Endodermal cell (in vitro differentiated cells): ENCODE measurements around the gene ACHE. TPM values are rescaled to one million over a fixed set of nuclear protein-coding genes. Genes with fewer than 3 reads are reported as not detected.
"Not testable (repeated sequence)": the region's sequence is repeated elsewhere in the genome, so short reads cannot be mapped to it uniquely, and the experiment has no call there.

Source experiments
- DNase-seq: peaks from one replicate; pipeline ENCODE4 v3.0.0-alpha.2; 2017
- H3K27ac ChIP-seq: 2 replicates; pipeline ENCODE4 v1.5.1; 2013; ENCODE audit warnings: mild to moderate bottlenecking, low read depth, low read length, moderate library complexity
- H3K27me3 ChIP-seq: 2 replicates; pipeline ENCODE4 v1.6.1; 2013; ENCODE audit warnings: mild to moderate bottlenecking, low read length, moderate library complexity; ENCODE audit not compliant: insufficient read depth, control insufficient read depth, poor library complexity, severe bottlenecking
- H3K36me3 ChIP-seq: 2 replicates; pipeline ENCODE4 v1.7.0; 2013; ENCODE audit warnings: mild to moderate bottlenecking, low read length, moderate library complexity; ENCODE audit not compliant: control insufficient read depth, insufficient read depth
- H3K4me1 ChIP-seq: one replicate; pipeline ENCODE4 v1.7.0; 2013; ENCODE audit warnings: low read length; ENCODE audit not compliant: control insufficient read depth, insufficient read depth
- H3K4me3 ChIP-seq: 2 replicates; pipeline ENCODE4 v1.5.1; 2013; ENCODE audit warnings: mild to moderate bottlenecking, low read length, moderate library complexity
- H3K9ac ChIP-seq: 2 replicates; pipeline ENCODE4 v1.6.1; 2013; ENCODE audit warnings: mild to moderate bottlenecking, low read length, moderate library complexity; ENCODE audit not compliant: poor library complexity, severe bottlenecking; ENCODE audit errors: extremely low read depth
- H3K9me3 ChIP-seq: 2 replicates; pipeline ENCODE4 v1.6.1; 2013; ENCODE audit warnings: mild to moderate bottlenecking, low read length, moderate library complexity; ENCODE audit not compliant: control insufficient read depth
- H3K27ac Mint-ChIP-seq: 2 replicates; pipeline ENCODE4 v1.8.0; 2020; ENCODE audit warnings: mixed read lengths
- H3K27me3 Mint-ChIP-seq: 2 replicates; pipeline ENCODE4 v1.8.0; 2021; ENCODE audit warnings: mild to moderate bottlenecking, mixed read lengths; ENCODE audit not compliant: insufficient read depth
- H3K36me3 Mint-ChIP-seq: 2 replicates; pipeline ENCODE4 v1.8.0; 2020; ENCODE audit warnings: low read depth, mixed read lengths
- H3K4me1 Mint-ChIP-seq: 2 replicates; pipeline ENCODE4 v1.8.0; 2020; ENCODE audit warnings: mixed read lengths
- H3K4me3 Mint-ChIP-seq: 2 replicates; pipeline ENCODE4 v1.8.0; 2020; ENCODE audit warnings: mild to moderate bottlenecking, moderate library complexity, mixed read lengths
- H3K9me3 Mint-ChIP-seq: 2 replicates; pipeline ENCODE4 v1.8.0; 2020; ENCODE audit warnings: mild to moderate bottlenecking, mixed read lengths
- CTCF ChIP-seq: fragments of 200-600 bp; sonication (generic); conservative IDR thresholded peaks from 2 replicates; pipeline ENCODE4 v1.5.0; 2021; ENCODE audit warnings: antibody characterized with exemption, mild to moderate bottlenecking
- WGBS, 2 experiments: methylation state at CpG; one replicate each; pipeline versions ENCODE4 v1.1.5 to v1.1.7; 2013; ENCODE audit warnings: missing lambda C conversion rate in 2 of 2, mixed read lengths in 1 of 2; ENCODE audit not compliant: insufficient coverage in 1 of 2, insufficient read length in 1 of 2; 5-methylcytosine and 5-hydroxymethylcytosine counted together
- total RNA-seq, 2 donors: library from RNA; stranded (reverse); fragmentation: NEBNext Ultra II Directional in 1 of 2; extraction: Animal tissue kit (Norgen Biotek cat#: 25700) in 1 of 2; gene quantifications; 2 replicates in 1 of 2; 3 replicates in 1 of 2; pipeline ENCODE4 v1.2.1, GENCODE V29; 2021

The ACHE gene
- total RNA-seq, 2 donors from 2014 or later: 2.6 to 13.7 TPM

- Histone ChIP-seq H3K27me3 (no peaks in the 10 kb centered on the region), H3K4me1 (no peaks in the 10 kb centered on the region), H3K9ac (no peak overlapping the region), H3K4me3 (no peak overlapping the region), H3K27ac (no peak overlapping the region), H3K36me3 (no peaks in the 10 kb centered on the region), H3K9me3 (peaks cover 28% of the 10 kb centered on the region)
- DNase-seq: no peak
- WGBS, 2 experiments: 92 to 100% methylated on average over 1 of the region's 1 CpG
- TF ChIP-seq CTCF: no peak
- Mint-ChIP-seq H3K4me3 (no peak overlapping the region), H3K4me1 (peaks cover 12% of the 10 kb centered on the region), H3K36me3 (peaks cover 26% of the 10 kb centered on the region), H3K27ac (peak overlapping the region; percentile 93), H3K27me3 (peaks cover 1% of the 10 kb centered on the region), H3K9me3 (peaks cover 38% of the 10 kb centered on the region)
These were observed 34.1 kb upstream of the ACHE start for GRCh38 chr7:100929808-100930174.

- peaks cover 13% of the 10 kb centered on the region for H3K9me3 ChIP-seq
- H3K4me1 Mint-ChIP-seq, H3K36me3 ChIP-seq, H3K9ac ChIP-seq, H3K4me1 ChIP-seq, H3K27me3 Mint-ChIP-seq, H3K4me3 ChIP-seq, H3K27ac Mint-ChIP-seq, H3K27ac ChIP-seq, H3K27me3 ChIP-seq, H3K36me3 Mint-ChIP-seq: not testable (repeated sequence)
- WGBS, 2 experiments: 37 to 54% methylated on average over 4 of the region's 4 CpGs
- DNase-seq: peak; percentile 66
- H3K4me3 Mint-ChIP-seq: peak overlapping the region; percentile 17
- peaks cover 19% of the 10 kb centered on the region for H3K9me3 Mint-ChIP-seq
These were observed 27.9 kb upstream of the ACHE start for GRCh38 chr7:100923616-100924015.

GRCh38 chr7:100921039-100921438, 25.4 kb upstream of the ACHE start:
- peaks cover 13% of the 10 kb centered on the region for H3K9me3 ChIP-seq
- H3K27ac ChIP-seq: no peak overlapping the region
- H3K4me3 Mint-ChIP-seq: no peak overlapping the region
- peaks cover 19% of the 10 kb centered on the region for H3K9me3 Mint-ChIP-seq
- H3K27me3 Mint-ChIP-seq: no peaks in the 10 kb centered on the region
- no peak overlapping the region for H3K9ac ChIP-seq
- no peak overlapping the region for H3K4me3 ChIP-seq
- no peak for TF ChIP-seq CTCF
- no peak overlapping the region for H3K27ac Mint-ChIP-seq
- no peaks in the 10 kb centered on the region for H3K27me3 ChIP-seq
- H3K36me3 Mint-ChIP-seq: no peaks in the 10 kb centered on the region
- H3K4me1 Mint-ChIP-seq: peaks cover 10% of the 10 kb centered on the region
- DNase-seq: no peak
- no peaks in the 10 kb centered on the region for H3K4me1 ChIP-seq
- H3K36me3 ChIP-seq: no peaks in the 10 kb centered on the region

GRCh38 chr7:100919779-100920437, 24.2 kb upstream of the ACHE start:
- H3K4me3 Mint-ChIP-seq, H3K4me3 ChIP-seq, H3K9ac ChIP-seq, H3K4me1 ChIP-seq, H3K27me3 Mint-ChIP-seq, H3K27me3 ChIP-seq, H3K36me3 ChIP-seq, H3K27ac Mint-ChIP-seq, DNase-seq, H3K27ac ChIP-seq, H3K36me3 Mint-ChIP-seq: not testable (repeated sequence)
- WGBS, 2 experiments: 82 to 90% methylated on average over 8 to 9 of the region's 9 CpGs
- H3K9me3 ChIP-seq: peaks cover 13% of the 10 kb centered on the region
- Mint-ChIP-seq H3K4me1 (peaks cover 10% of the 10 kb centered on the region), H3K9me3 (peaks cover 19% of the 10 kb centered on the region)

- peaks cover 13% of the 10 kb centered on the region for H3K9me3 ChIP-seq
- H3K36me3 Mint-ChIP-seq, H3K27ac ChIP-seq, H3K27me3 ChIP-seq, DNase-seq, H3K4me3 Mint-ChIP-seq, H3K27me3 Mint-ChIP-seq, H3K4me3 ChIP-seq, H3K36me3 ChIP-seq, H3K9ac ChIP-seq, H3K4me1 ChIP-seq, H3K27ac Mint-ChIP-seq: not testable (repeated sequence)
- 92 to 99% methylated on average over 4 to 5 of the region's 5 CpGs for WGBS, 2 experiments
- H3K4me1 Mint-ChIP-seq: peaks cover 10% of the 10 kb centered on the region
- peaks cover 19% of the 10 kb centered on the region for H3K9me3 Mint-ChIP-seq
These were observed 23.6 kb upstream of the ACHE start for GRCh38 chr7:100919335-100919734.
